K562 (cell line): ENCODE results near the gene C1orf174. TPM values are rescaled to one million over a fixed set of nuclear protein-coding genes. Genes with fewer than 3 reads are reported as not detected.

ENCODE experiments used
- CEBPG ChIP-seq, 3 experiments: fragments of 200-800 bp in 1 of 3; sonication (Bioruptor generic) in 1 of 3; sonication (generic) in 1 of 3; formaldehyde crosslinking in 1 of 3; IDR thresholded peaks in 2 of 3; conservative IDR thresholded peaks in 1 of 3; 2 replicates each; pipeline versions ENCODE4 v1.6.1 to v1.8.0; 2016 to 2022; ENCODE audit warnings: missing compliant biosample characterization in 2 of 3, missing genetic modification characterization in 2 of 3, mild to moderate bottlenecking in 1 of 3, missing genetic modification reagents in 1 of 3
- CREB1 ChIP-seq, 2 experiments: sonication (generic) in 1 of 2; formaldehyde crosslinking in 1 of 2; IDR thresholded peaks; 2 replicates each; pipeline versions ENCODE4 v1.6.1 to v1.8.0; 2012 to 2022; ENCODE audit warnings: inconsistent platforms in 1 of 2, mild to moderate bottlenecking in 1 of 2, missing genetic modification reagents in 1 of 2, moderate library complexity in 1 of 2
- CTBP1 ChIP-seq: fragments of 450-650 bp; IDR thresholded peaks from 2 replicates; pipeline ENCODE4 v1.6.1; 2016; ENCODE audit warnings: borderline replicate concordance
- ESRRA ChIP-seq: fragments of 450-650 bp; IDR thresholded peaks from 2 replicates; pipeline ENCODE4 v1.6.1; 2014; ENCODE audit warnings: low read depth, mild to moderate bottlenecking, moderate library complexity, borderline replicate concordance
- ETV1 ChIP-seq: fragments of 450-650 bp; conservative IDR thresholded peaks from 2 replicates; pipeline ENCODE4 v1.6.1; 2016; ENCODE audit warnings: missing genetic modification characterization, control low read depth, low read depth, missing compliant biosample characterization
- FOXA1 ChIP-seq: fragments of 450-650 bp; IDR thresholded peaks from 2 replicates; pipeline ENCODE4 v1.6.1; 2016; ENCODE audit warnings: mild to moderate bottlenecking, borderline replicate concordance
- FOXM1 ChIP-seq, 2 experiments: fragments of 450-650 bp in 1 of 2; sonication (generic) in 1 of 2; formaldehyde crosslinking in 1 of 2; IDR thresholded peaks; 2 replicates each; pipeline versions ENCODE4 v1.6.1 to v1.9.0; 2017 to 2022; ENCODE audit warnings: low read depth in 2 of 2, mild to moderate bottlenecking in 2 of 2, missing genetic modification reagents in 1 of 2, moderate library complexity in 1 of 2
- HDAC1 ChIP-seq, 2 experiments: fragments of 450-650 bp; IDR thresholded peaks; 2 replicates each; pipeline ENCODE4 v1.6.1; 2016 to 2017; ENCODE audit warnings: inconsistent platforms in 1 of 2, mild to moderate bottlenecking in 1 of 2, moderate library complexity in 1 of 2
- HNRNPLL ChIP-seq: fragments of 200-400 bp; formaldehyde crosslinking; IDR thresholded peaks from 2 replicates; pipeline ENCODE4 v1.6.1; 2017; ENCODE audit warnings: low read length, low read depth, mild to moderate bottlenecking; ENCODE audit not compliant: poor library complexity, severe bottlenecking
- MCM5 ChIP-seq: fragments of 450-650 bp; IDR thresholded peaks from 2 replicates; pipeline ENCODE4 v1.6.1; 2016; ENCODE audit warnings: low read depth
- MIER1 ChIP-seq: fragments of 450-650 bp; IDR thresholded peaks from 2 replicates; pipeline ENCODE4 v1.6.1; 2016; ENCODE audit warnings: antibody characterized with exemption, mild to moderate bottlenecking, low read depth
- MYNN ChIP-seq, 2 experiments: sonication (generic); formaldehyde crosslinking in 1 of 2; IDR thresholded peaks; 2 replicates each; pipeline versions ENCODE4 v1.5.0 to v1.6.1; 2016 to 2020; ENCODE audit warnings: antibody characterized with exemption in 1 of 2, missing genetic modification reagents in 1 of 2
- NFATC3 ChIP-seq: fragments of 450-650 bp; IDR thresholded peaks from 2 replicates; pipeline ENCODE4 v1.6.1; 2017; ENCODE audit warnings: mild to moderate bottlenecking
- NR2F6 ChIP-seq: fragments of 450-650 bp; formaldehyde crosslinking; IDR thresholded peaks from 2 replicates; pipeline ENCODE4 v1.4.0; 2020; ENCODE audit warnings: mild to moderate bottlenecking
- RBM14 ChIP-seq: fragments of 200-400 bp; formaldehyde crosslinking; IDR thresholded peaks from 2 replicates; pipeline ENCODE4 v1.6.1; 2018; ENCODE audit warnings: low read depth, mild to moderate bottlenecking, low read length, moderate library complexity, borderline replicate concordance; ENCODE audit not compliant: insufficient read depth
- SETDB1 ChIP-seq: IDR thresholded peaks from one replicate; pipeline ENCODE4 v1.6.1; 2012; ENCODE audit warnings: low read length, control low read depth, inconsistent platforms
- YY1 ChIP-seq, 3 experiments: IDR thresholded peaks; 2 replicates each; pipeline ENCODE4 v1.6.1; 2011; ENCODE audit warnings: low read length in 2 of 3, mild to moderate bottlenecking in 2 of 3, moderate library complexity in 2 of 3, borderline replicate concordance in 1 of 3, control low read depth in 1 of 3, low read depth in 1 of 3; ENCODE audit not compliant: insufficient read depth in 3 of 3, insufficient replicate concordance in 2 of 3, control insufficient read depth in 1 of 3, insufficient read length in 1 of 3; ENCODE audit errors: extremely low read depth in 1 of 3
- ZNF143 ChIP-seq: sonication (generic); formaldehyde crosslinking; IDR thresholded peaks from 2 replicates; pipeline ENCODE4 v1.9.0; 2022; ENCODE audit warnings: mild to moderate bottlenecking, missing genetic modification reagents
- ZNF766 ChIP-seq: fragments of 200-800 bp; sonication (Bioruptor generic); conservative IDR thresholded peaks from 2 replicates; pipeline ENCODE4 v1.6.1; 2016; ENCODE audit warnings: missing genetic modification characterization, missing compliant biosample characterization
- polyA plus RNA-seq, 8 experiments: library from polyadenylated mRNA; depleted of rRNA in 4 of 8; stranded (reverse) in 5 of 8; unstranded in 3 of 8; fragments of >200 nt; fragmentation: Nextera tagmentation in 2 of 8; fragmentation: Illumina TruSeq in 1 of 8; extraction: Ambion mirVana in 2 of 8; extraction: Trizol in 1 of 8; gene quantifications; 2 replicates each; pipeline versions ENCODE4 v1.2.1 to v1.2.3, GENCODE V29; 2011 to 2014; ENCODE audit warnings: inconsistent platforms in 1 of 8, missing spikeins in 1 of 8
- total RNA-seq, 7 experiments: library from RNA; depleted of rRNA in 6 of 7; stranded (reverse); fragments of >200 nt in 6 of 7; fragmentation: Illumina TruSeq in 2 of 7; extraction: Trizol in 2 of 7; gene quantifications; 2 replicates each; pipeline versions ENCODE4 v1.2.1 to v1.2.3, GENCODE V29; 2011 to 2021; ENCODE audit warnings: low replicate concordance in 1 of 7
- TF ChIP-seq, protein P1 (sequence below): IDR thresholded peaks from 2 replicates; pipeline ENCODE4 v1.6.1; 2014; ENCODE audit warnings: antibody characterized with exemption

Gene C1orf174
- total and polyA plus RNA-seq, 9 of the 15 experiments (the other 6 are each of a cell fraction or from before 2014, with no cell fraction given) = 38.5 to 64.9 (median 45.4) TPM

DNA sequence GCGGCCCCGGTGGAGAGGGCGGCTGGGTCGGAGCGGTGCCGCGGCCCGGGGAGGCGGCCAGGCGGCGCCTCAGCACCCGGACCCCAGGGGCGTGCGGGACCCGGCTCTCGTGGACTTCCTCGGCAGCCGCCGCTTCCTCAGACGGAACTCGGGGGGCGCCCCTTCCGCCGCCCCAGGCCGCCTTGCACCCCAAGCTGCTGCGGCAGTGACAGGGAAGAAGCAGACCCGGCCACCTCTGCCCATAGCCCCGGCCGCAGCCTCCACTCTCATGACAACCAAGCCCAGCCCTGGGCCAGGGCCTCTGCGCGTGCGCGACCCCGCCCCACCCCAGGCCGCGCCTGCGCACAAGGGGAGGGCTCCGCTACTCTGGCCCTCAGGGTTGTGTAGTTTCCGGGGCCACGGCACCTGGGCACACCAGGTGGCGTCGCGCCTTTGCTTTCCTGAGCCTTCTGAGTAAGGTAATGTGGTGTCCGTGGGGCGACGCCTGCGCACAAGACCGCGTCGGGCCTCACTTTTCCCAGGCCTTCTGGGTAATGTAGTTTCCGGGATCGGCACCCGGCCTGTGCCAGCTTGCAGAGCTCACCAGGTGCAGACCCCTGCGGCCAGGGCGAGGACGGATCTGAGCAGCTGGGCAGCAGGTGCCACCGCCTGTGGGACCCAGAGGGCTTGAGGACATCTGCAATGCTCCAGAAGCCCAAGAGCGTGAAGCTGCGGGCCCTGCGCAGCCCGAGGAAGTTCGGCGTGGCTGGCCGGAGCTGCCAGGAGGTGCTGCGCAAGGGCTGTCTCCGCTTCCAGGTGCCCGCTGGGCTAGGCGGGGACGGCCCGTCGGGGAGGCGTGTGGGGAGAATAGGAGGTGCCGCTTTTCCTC is 42.9 kb downstream of the C1orf174 start, which contains the start of the genes CEP104 and DFFB (continued):
- TF ChIP-seq, protein P1, sequence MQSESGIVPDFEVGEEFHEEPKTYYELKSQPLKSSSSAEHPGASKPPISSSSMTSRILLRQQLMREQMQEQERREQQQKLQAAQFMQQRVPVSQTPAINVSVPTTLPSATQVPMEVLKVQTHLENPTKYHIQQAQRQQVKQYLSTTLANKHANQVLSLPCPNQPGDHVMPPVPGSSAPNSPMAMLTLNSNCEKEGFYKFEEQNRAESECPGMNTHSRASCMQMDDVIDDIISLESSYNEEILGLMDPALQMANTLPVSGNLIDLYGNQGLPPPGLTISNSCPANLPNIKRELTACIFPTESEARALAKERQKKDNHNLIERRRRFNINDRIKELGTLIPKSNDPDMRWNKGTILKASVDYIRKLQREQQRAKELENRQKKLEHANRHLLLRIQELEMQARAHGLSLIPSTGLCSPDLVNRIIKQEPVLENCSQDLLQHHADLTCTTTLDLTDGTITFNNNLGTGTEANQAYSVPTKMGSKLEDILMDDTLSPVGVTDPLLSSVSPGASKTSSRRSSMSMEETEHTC = no peak
- TF ChIP-seq ZNF766 = no peak
- TF ChIP-seq HDAC1 (IDR thresholded peaks at IDR 0.05) = peak in 1 of 2 experiments; percentile 50; a peak in 1 of 4 replicates
- TF ChIP-seq YY1 (IDR thresholded peaks at IDR 0.05; ENCODE audit: borderline replicate concordance in 1 of 3, control insufficient read depth in 1 of 3, extremely low read depth in 1 of 3, insufficient read depth in 3 of 3, insufficient read length in 1 of 3, insufficient replicate concordance in 2 of 3, low read depth in 1 of 3, low read length in 2 of 3) = peak in 1 of 3 experiments; percentile 43
- TF ChIP-seq CTBP1 = peak; percentile 97
- peak; percentile 81 for TF ChIP-seq ETV1 (tag)
- no peak for TF ChIP-seq MIER1
- no peak for TF ChIP-seq NR2F6
- TF ChIP-seq MYNN (IDR thresholded peaks at IDR 0.05) = peak; percentile 69
- TF ChIP-seq MYNN (CRISPR knock-in tag; IDR thresholded peaks at IDR 0.05) = no peak
- peak; percentile 76 for TF ChIP-seq HNRNPLL
- no peak for TF ChIP-seq FOXM1 (IDR thresholded peaks at IDR 0.05; ENCODE audit: low read depth)
- TF ChIP-seq FOXM1 (CRISPR knock-in tag; IDR thresholded peaks at IDR 0.05; ENCODE audit: low read depth) = peak; percentile 71; the same call in 1 of the 2 replicates
- TF ChIP-seq CEBPG (CRISPR knock-in tag; IDR thresholded peaks at IDR 0.05) = peak; percentile 36; the same call in 1 of the 2 replicates
- TF ChIP-seq CEBPG (tag; conservative IDR thresholded peaks at IDR 0.05 in 1 of 2, IDR thresholded peaks at IDR 0.05 in 1 of 2) = no peak
- TF ChIP-seq RBM14 = peak; percentile 74; the same call in 1 of the 2 replicates
- peak; percentile 97 for TF ChIP-seq ZNF143
- no peak for TF ChIP-seq FOXA1
- TF ChIP-seq MCM5 = no peak
- TF ChIP-seq NFATC3 = no peak
- TF ChIP-seq CREB1 (IDR thresholded peaks at IDR 0.05) = peak; percentile 92
- TF ChIP-seq CREB1 (CRISPR knock-in tag; IDR thresholded peaks at IDR 0.05) = peak; percentile 94
- peak; percentile 49 for TF ChIP-seq SETDB1
- TF ChIP-seq ESRRA = peak; percentile 13; the same call in 1 of the 2 replicates
